Measurements from ENCODE around the gene CACNA2D3. TPM values are rescaled to one million over a fixed set of nuclear protein-coding genes. Genes with fewer than 3 reads are reported as not detected.

The CACNA2D3 gene
- total RNA-seq, 4 donors from 2014 or later = 0.55 to 3.4 (median 1.6) TPM

DNA sequence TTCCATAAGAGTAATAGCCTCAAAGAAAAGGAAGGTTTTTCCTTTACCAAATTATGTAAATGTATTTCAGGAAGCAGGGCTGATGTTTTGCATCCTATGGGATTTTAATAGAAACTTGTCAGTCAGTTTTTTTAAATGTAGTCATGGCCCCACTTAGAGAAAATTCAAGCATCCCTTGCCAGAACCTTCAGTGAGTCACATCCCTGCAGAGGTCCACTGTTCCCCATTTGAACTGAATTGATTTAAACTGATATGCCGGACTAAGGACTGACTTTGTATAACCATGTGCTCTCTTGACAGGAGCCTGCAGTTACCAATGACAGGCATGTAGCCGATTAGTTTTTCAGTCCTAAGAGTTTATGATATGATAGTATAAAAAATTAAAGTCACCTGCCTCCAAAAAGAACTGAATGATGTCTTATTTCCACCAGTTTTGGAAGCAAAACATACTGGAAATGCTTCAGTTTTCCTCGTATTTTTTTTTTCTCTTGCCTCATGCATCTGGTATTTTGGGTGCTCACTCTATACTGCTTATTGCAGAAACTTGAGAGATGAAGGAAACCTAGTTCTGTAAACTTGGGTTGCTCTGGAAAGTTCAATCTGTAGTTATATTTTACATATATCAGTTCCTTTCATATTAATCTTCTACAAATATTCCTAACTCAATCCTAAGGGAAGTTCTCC, 774.8 kb downstream of the CACNA2D3 start:
- in situ Hi-C loops (cut with MboI; ENCODE audit: low pct_ligation_motif_present in 1 of 4, low pct_unique_long_range_greater_than_20kb in 1 of 4, low sequenced_read_pairs in 3 of 4) (no loop called here), intact Hi-C loops (cut with DNase I; ENCODE audit: low total_unique reads) (no loop called here)
- WGBS, 2 donors (ENCODE audit: low coverage in 1 of 2) = 81 to 88% methylated on average over 2 to 3 of the region's 3 CpGs
- Histone ChIP-seq H3K4me1 (peaks cover 0 to 10% (median 2%) of the 10 kb centered on the region in 4 donors), H3K27ac (no peak overlapping the region), H3K36me3 (no peaks in the 10 kb centered on the region), H3K9me3 (no peaks in the 10 kb centered on the region), H3K4me3 (no peak overlapping the region), H3K27me3 (no peaks in the 10 kb centered on the region)
- DNase-seq = no peak
- TF ChIP-seq EP300 (IDR thresholded peaks at IDR 0.05; ENCODE audit: low read depth) (no peak), POLR2A (IDR thresholded peaks at IDR 0.05) (no peak), POLR2AphosphoS5 (IDR thresholded peaks at IDR 0.05) (no peak)
- TF ChIP-seq, protein P1, sequence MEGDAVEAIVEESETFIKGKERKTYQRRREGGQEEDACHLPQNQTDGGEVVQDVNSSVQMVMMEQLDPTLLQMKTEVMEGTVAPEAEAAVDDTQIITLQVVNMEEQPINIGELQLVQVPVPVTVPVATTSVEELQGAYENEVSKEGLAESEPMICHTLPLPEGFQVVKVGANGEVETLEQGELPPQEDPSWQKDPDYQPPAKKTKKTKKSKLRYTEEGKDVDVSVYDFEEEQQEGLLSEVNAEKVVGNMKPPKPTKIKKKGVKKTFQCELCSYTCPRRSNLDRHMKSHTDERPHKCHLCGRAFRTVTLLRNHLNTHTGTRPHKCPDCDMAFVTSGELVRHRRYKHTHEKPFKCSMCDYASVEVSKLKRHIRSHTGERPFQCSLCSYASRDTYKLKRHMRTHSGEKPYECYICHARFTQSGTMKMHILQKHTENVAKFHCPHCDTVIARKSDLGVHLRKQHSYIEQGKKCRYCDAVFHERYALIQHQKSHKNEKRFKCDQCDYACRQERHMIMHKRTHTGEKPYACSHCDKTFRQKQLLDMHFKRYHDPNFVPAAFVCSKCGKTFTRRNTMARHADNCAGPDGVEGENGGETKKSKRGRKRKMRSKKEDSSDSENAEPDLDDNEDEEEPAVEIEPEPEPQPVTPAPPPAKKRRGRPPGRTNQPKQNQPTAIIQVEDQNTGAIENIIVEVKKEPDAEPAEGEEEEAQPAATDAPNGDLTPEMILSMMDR (IDR thresholded peaks at IDR 0.05) = no peak

DNA sequence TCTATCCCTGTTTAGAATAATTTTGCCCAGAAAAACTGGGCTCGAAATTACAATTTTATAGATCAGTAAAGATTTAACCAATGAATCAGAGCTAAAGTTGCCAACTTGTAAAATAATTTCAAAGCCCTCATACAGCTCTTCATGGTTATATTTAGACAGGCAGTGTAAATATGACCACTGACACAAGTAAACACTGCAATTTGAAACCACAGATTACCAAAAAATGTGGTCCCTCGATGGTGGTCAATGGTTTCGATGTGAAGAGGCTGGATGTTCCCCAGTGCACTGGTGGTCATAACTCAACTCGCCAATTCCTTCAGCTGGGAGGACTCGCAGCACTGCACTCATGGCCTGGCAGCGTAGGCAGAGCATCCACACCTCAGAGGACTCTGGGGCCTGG, 776.9 kb downstream of the CACNA2D3 start:
- in situ Hi-C loops (cut with MboI; ENCODE audit: low pct_ligation_motif_present in 1 of 4, low pct_unique_long_range_greater_than_20kb in 1 of 4, low sequenced_read_pairs in 3 of 4) (no loop called here), intact Hi-C loops (cut with DNase I; ENCODE audit: low total_unique reads) (no loop called here)
- TF ChIP-seq, protein P1 (IDR thresholded peaks at IDR 0.05) = no peak
- TF ChIP-seq EP300 (IDR thresholded peaks at IDR 0.05; ENCODE audit: low read depth) (no peak), POLR2AphosphoS5 (IDR thresholded peaks at IDR 0.05) (no peak), POLR2A (IDR thresholded peaks at IDR 0.05) (no peak)
- no peak for DNase-seq
- no peaks in the 10 kb centered on the region for H3K9me3 ChIP-seq
- H3K4me1 ChIP-seq = peaks cover 0 to 5% (median 0%) of the 10 kb centered on the region in 4 donors
- WGBS, 2 donors (ENCODE audit: low coverage in 1 of 2) = 56 to 64% methylated on average over 6 of the region's 6 CpGs
- H3K27ac ChIP-seq = no peak overlapping the region
- H3K4me3 ChIP-seq = no peak overlapping the region
- H3K27me3 ChIP-seq = no peaks in the 10 kb centered on the region
- no peaks in the 10 kb centered on the region for H3K36me3 ChIP-seq

DNA sequence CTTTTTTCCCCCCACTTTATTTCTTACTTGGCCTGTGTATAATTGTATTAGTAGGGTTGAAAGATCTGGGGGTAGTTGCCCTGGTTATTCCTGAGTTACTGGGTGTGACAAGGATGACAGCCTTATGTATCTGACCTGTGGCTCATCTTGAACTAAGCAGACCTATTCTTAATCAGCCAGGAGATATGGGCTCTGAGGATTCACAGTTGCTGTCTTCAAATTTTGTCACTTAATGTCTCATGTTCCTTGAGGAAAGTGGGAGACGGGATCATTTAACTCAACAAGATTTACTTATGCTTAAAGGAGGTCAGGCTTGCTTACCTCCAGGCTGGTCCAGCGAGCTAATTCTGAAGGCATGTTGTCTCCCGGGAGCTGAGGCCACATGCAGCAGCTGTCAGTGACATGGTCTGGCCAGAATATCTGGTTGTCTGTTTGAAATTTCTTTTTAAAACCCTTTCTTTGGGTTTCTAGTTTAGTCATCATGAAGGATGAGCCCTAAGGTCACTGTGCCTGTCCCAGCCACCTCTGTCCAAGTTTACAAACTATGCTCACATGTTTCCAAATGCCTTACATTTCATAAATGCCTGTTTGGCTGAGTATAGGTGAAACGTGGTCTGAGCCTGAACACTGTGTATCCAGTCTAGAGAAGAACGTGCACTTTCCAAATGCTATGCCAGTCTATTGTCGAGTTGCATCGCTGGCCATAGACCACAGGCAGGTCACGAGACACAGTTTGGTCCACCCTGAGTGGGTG, 778.7 kb downstream of the CACNA2D3 start:
- no peaks in the 10 kb centered on the region for H3K36me3 ChIP-seq
- DNase-seq = no peak
- H3K27me3 ChIP-seq = no peaks in the 10 kb centered on the region
- no peak overlapping the region for H3K27ac ChIP-seq
- intact Hi-C loops (cut with DNase I; ENCODE audit: low total_unique reads) (no loop called here), in situ Hi-C loops (cut with MboI; ENCODE audit: low pct_ligation_motif_present in 1 of 4, low pct_unique_long_range_greater_than_20kb in 1 of 4, low sequenced_read_pairs in 3 of 4) (no loop called here)
- H3K9me3 ChIP-seq = no peaks in the 10 kb centered on the region
- H3K4me1 ChIP-seq = peaks cover 0 to 5% (median 0%) of the 10 kb centered on the region in 4 donors
- WGBS, 2 donors (ENCODE audit: low coverage in 1 of 2) = 85% methylated on average over 8 of the region's 8 CpGs; no CpG with 5 or more reads in 1 of the 2 donors
- H3K4me3 ChIP-seq = no peak overlapping the region
- TF ChIP-seq EP300 (IDR thresholded peaks at IDR 0.05; ENCODE audit: low read depth) (no peak), POLR2AphosphoS5 (IDR thresholded peaks at IDR 0.05) (no peak)

DNA sequence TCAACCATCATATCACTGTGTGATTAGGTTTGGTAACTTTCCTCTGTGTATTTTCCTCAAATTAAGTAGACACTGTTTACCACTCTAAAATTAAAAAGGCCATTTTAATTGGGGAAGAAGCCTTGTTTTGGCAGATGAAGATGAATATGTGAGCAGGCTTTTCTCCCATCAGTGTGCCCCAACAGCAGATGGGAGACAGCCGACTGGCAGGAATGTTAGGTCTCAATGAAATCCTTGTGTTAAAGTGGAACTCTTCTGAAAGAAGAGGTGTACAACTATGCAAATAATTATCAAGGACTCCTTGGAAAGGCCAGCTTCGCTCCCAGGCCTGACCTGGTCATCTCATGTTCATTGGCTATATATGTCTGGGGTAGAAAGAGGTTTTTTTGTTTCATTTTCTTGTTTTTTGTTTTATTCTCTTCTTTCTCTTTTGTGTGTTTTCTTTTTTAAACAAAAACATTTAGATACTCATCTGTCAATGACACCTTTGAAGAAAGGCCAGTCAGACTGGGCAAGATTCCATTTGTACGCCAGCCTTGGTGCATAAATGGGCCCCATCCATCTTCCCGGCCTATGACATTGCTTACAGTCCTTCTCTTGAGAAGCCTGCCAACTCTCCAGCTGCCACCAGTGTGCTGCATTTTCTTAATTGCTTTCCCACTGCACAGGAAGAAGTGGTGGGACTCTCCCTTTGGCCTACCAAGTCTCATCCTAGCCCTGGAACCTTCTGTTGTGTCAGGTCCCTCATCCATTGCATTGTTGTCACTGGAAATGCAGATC, 779.7 kb downstream of the CACNA2D3 start:
- in situ Hi-C loops (cut with MboI; ENCODE audit: low pct_ligation_motif_present in 1 of 4, low pct_unique_long_range_greater_than_20kb in 1 of 4, low sequenced_read_pairs in 3 of 4) = no loop called here
- H3K27ac ChIP-seq = no peak overlapping the region

More for the DNA sequence above, 779.7 kb downstream of the CACNA2D3 start:
- intact Hi-C loops (cut with DNase I; ENCODE audit: low total_unique reads) = no loop called here
- H3K36me3 ChIP-seq = no peaks in the 10 kb centered on the region
- no peak for TF ChIP-seq POLR2A (IDR thresholded peaks at IDR 0.05)
- no peak for TF ChIP-seq EP300 (IDR thresholded peaks at IDR 0.05; ENCODE audit: low read depth)
- TF ChIP-seq POLR2AphosphoS5 (IDR thresholded peaks at IDR 0.05) = no peak
- TF ChIP-seq, protein P1 (IDR thresholded peaks at IDR 0.05) = no peak
- H3K4me1 ChIP-seq = peaks cover 0 to 5% (median 0%) of the 10 kb centered on the region in 4 donors
- H3K4me3 ChIP-seq = no peak overlapping the region
- no peaks in the 10 kb centered on the region for H3K27me3 ChIP-seq
- no peaks in the 10 kb centered on the region for H3K9me3 ChIP-seq
- DNase-seq = no peak
- 78 to 80% methylated on average over 4 of the region's 4 CpGs for WGBS, 2 donors (ENCODE audit: low coverage in 1 of 2)

All from transverse colon (tissue), 4 donors.